Karpas-422 (cell line): ENCODE data around the gene RAB12. TPM values are rescaled to one million over a fixed set of nuclear protein-coding genes. Genes with fewer than 3 reads are reported as not detected.
"Not testable (repeated sequence)": the region's sequence is repeated elsewhere in the genome, so short reads cannot be mapped to it uniquely, and the experiment has no call there.

ENCODE experiments used
- DNase-seq: peaks from one replicate; pipeline ENCODE4 v3.0.0-alpha.2; 2015
- H2AFZ ChIP-seq: fragments of 200-600 bp; sonication (generic); 2 replicates; pipeline ENCODE4 v1.6.1; 2014; ENCODE audit warnings: antibody characterized with exemption, low read length, mixed read lengths
- H3K27ac ChIP-seq: fragments of 200-600 bp; sonication (generic); 2 replicates; pipeline ENCODE4 v1.5.1; 2014; ENCODE audit warnings: mild to moderate bottlenecking, low read length, moderate library complexity
- H3K27me3 ChIP-seq: fragments of 200-600 bp; sonication (generic); 2 replicates; pipeline ENCODE4 v1.6.1; 2014; ENCODE audit warnings: low read length, mixed read lengths
- H3K36me3 ChIP-seq: fragments of 200-600 bp; sonication (generic); 2 replicates; pipeline ENCODE4 v1.6.1; 2014; ENCODE audit warnings: low read length, mixed read lengths; ENCODE audit not compliant: insufficient read depth
- H3K4me1 ChIP-seq: fragments of 200-600 bp; sonication (generic); 2 replicates; pipeline ENCODE4 v1.6.1; 2014; ENCODE audit warnings: mild to moderate bottlenecking, low read length, mixed read lengths
- H3K4me2 ChIP-seq: fragments of 200-600 bp; sonication (generic); 2 replicates; pipeline ENCODE4 v1.6.1; 2014; ENCODE audit warnings: low read length, low read depth, mild to moderate bottlenecking; ENCODE audit not compliant: poor library complexity, severe bottlenecking
- H3K4me3 ChIP-seq: fragments of 200-600 bp; sonication (generic); 2 replicates; pipeline ENCODE4 v1.5.1; 2014; ENCODE audit warnings: mild to moderate bottlenecking, antibody characterized with exemption, low read length, mixed read lengths
- H3K79me2 ChIP-seq: fragments of 200-600 bp; sonication (generic); 2 replicates; pipeline ENCODE4 v1.6.1; 2014; ENCODE audit warnings: mild to moderate bottlenecking, low read length, mixed read lengths
- H3K9ac ChIP-seq: fragments of 200-600 bp; sonication (generic); 2 replicates; pipeline ENCODE4 v1.6.0; 2014; ENCODE audit warnings: low read length
- H3K9me2 ChIP-seq: fragments of 200-600 bp; sonication (generic), shearing (Covaris generic); replicated peaks from 2 replicates; pipeline ENCODE4 v1.6.0; 2014; ENCODE audit warnings: mild to moderate bottlenecking, low read length, moderate library complexity; ENCODE audit not compliant: insufficient read depth
- H3K9me3 ChIP-seq: fragments of 300-700, 200-600 bp; sonication (generic); 2 replicates; pipeline ENCODE4 v1.6.1; 2014; ENCODE audit warnings: low read length, mixed read lengths
- H4K20me1 ChIP-seq: fragments of 200-600 bp; sonication (generic); 2 replicates; pipeline ENCODE4 v1.6.1; 2014; ENCODE audit warnings: mild to moderate bottlenecking, antibody characterized with exemption, low read length, low read depth; ENCODE audit not compliant: insufficient read depth
- total RNA-seq: library from RNA; depleted of rRNA; stranded (reverse); fragments of >200 nt; shearing (Covaris generic); gene quantifications from 2 replicates; pipeline ENCODE4 v1.2.3, GENCODE V29; 2014; ENCODE audit warnings: low replicate concordance

RAB12 gene
- total RNA-seq, 1 experiment from 2014 or later: 17.2 TPM

DNA sequence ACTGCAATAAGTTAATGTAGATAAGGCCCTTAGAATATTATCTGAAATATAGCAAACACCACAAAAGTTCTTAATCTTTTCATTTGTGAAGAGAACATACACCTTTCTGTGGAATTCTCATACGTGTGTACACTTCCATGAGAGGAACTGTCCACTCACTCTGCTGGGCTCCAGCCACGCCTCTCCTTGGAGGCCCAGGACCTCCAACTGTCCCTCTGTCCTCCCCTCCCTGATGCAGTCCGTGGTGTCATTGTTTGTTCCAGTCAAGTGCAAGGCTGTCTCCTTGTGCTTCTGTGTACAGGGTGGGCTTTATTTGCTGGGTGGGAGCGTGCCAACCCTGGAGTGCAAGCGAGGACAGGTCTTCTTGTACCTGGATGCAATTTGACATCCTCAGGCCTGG lies 8.7 kb downstream of the RAB12 start:
- no peaks in the 10 kb centered on the region for H3K27me3 ChIP-seq
- H3K36me3 ChIP-seq: peaks cover 28% of the 10 kb centered on the region
- no peak overlapping the region for H3K27ac ChIP-seq
- peaks cover 14% of the 10 kb centered on the region for H3K4me1 ChIP-seq
- H3K4me3 ChIP-seq: no peak overlapping the region
- H4K20me1 ChIP-seq: peaks cover 9% of the 10 kb centered on the region; the same call in 1 of the 2 replicates
- peaks cover 98% of the 10 kb centered on the region for H3K79me2 ChIP-seq
- no peak overlapping the region for H3K9ac ChIP-seq
- no peaks in the 10 kb centered on the region; the same call in 1 of the 2 replicates for H3K9me3 ChIP-seq
- H3K4me2 ChIP-seq: no peak overlapping the region
- no peaks in the 10 kb centered on the region for H3K9me2 ChIP-seq
- H2AFZ ChIP-seq: no peak overlapping the region
- DNase-seq: no peak

DNA sequence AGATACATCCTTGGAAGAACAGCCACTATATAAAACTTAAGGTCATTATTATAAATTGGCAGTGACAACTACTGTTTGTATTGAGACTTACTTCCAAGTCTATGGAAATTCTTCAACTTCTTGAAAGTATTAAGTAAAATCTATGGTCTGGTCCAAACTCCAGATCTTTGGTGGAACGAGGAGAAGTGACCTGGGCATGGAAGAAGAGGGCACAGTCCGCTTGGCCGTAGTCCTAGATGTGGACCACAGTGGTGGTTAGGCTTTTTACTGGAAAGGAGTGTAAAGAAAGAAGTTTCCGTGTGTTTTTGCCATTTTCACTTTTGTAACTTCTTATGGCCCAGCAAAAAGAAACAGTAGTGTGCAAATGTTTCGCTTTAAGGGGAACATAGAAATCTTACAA lies 9.8 kb downstream of the RAB12 start:
- H2AFZ ChIP-seq: no peak overlapping the region
- no peak overlapping the region for H3K4me3 ChIP-seq
- no peaks in the 10 kb centered on the region for H3K9me2 ChIP-seq
- no peaks in the 10 kb centered on the region; the same call in 1 of the 2 replicates for H4K20me1 ChIP-seq
- no peak overlapping the region for H3K27ac ChIP-seq
- no peaks in the 10 kb centered on the region; the same call in 1 of the 2 replicates for H3K9me3 ChIP-seq
- H3K79me2 ChIP-seq: peaks cover 98% of the 10 kb centered on the region
- H3K27me3 ChIP-seq: no peaks in the 10 kb centered on the region
- DNase-seq: no peak
- H3K36me3 ChIP-seq: peaks cover 28% of the 10 kb centered on the region
- peaks cover 9% of the 10 kb centered on the region for H3K4me1 ChIP-seq
- H3K4me2 ChIP-seq: no peak overlapping the region
- no peak overlapping the region for H3K9ac ChIP-seq

DNA sequence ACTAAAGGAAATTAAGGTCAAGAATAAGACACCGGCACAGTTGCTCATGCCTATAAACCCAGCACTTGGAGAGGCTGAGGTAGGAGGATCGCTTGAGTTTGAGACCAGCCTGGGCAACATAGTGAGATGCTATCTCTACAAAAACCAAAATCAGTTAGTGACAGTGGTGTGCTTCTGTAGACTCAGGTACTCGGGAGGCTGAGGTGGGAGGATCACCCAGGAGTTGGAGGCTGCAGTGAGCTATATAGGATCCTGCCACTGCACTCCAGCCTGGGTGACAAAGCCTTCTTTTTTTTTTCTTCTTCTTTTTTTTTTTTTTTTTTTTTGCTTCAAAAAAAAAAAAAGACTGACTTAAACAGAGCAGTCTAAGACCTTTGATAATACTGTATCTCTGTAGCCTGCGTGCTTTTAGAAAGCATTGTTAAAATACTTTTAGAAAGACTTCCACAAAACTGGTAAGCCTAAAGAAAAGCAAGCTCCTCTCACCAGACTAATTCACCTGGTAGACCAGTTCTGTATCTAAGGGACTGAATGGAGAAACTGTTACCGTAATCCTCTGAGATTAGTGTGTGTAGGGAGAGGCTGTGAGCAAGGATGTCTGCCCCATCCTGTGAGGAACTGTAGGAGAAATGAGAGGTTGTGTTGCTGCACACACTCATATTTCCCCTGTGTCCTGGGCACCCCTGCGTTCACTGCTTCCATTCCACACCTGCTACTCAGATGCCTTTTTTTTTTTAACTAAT lies 10.8 kb downstream of the RAB12 start:
- peaks cover 7% of the 10 kb centered on the region for H3K4me1 ChIP-seq
- no peaks in the 10 kb centered on the region for H4K20me1 ChIP-seq
- H3K9ac ChIP-seq: no peak overlapping the region
- peaks cover 100% of the 10 kb centered on the region for H3K79me2 ChIP-seq
- H3K36me3 ChIP-seq: peaks cover 28% of the 10 kb centered on the region
- no peak overlapping the region for H3K4me2 ChIP-seq
- no peaks in the 10 kb centered on the region; the same call in 1 of the 2 replicates for H3K9me3 ChIP-seq
- DNase-seq: no peak
- no peaks in the 10 kb centered on the region for H3K9me2 ChIP-seq
- H2AFZ ChIP-seq: no peak overlapping the region
- H3K4me3 ChIP-seq: no peak overlapping the region
- H3K27ac ChIP-seq: no peak overlapping the region
- H3K27me3 ChIP-seq: no peaks in the 10 kb centered on the region

DNA sequence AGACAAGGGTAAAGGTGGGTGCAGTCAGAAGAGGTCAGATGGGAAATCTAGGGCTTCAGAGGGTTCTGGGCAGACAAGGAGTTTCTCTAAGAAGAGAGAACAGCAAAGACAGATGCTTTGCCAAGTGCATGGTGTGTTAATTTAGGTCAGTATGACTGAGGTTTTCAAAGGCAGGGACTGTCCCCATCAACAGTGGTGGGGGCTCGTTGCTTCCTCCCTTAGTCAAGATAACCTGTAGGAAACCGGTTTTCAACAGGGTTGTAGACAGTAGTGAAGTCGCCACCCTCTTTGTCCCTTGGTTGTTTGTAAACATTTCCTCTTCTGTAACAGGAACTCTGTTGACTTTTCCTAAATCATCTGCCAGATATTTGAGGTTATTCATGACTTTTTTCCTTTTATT lies 11.6 kb downstream of the RAB12 start:
- H3K27ac ChIP-seq: no peak overlapping the region
- no peak overlapping the region for H2AFZ ChIP-seq

DNA sequence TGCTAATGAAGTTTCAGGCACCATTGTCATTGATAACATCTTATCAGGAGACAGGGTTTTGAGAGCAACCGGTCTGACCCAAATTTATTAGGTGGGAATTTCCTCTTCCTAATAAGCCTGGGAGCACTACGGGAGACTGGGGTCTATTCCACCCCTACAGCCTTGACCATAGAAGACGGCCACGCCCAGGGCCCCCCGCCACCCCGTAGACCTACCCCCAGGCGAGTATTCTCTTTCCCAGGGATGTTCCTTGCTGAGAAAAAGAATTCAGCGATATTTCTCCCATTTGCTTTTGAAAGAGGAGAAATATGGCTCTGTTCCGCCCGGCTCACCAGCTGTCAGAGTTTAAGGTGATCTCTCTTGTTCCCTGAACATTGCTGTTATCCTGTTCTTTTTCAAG lies 13.4 kb downstream of the RAB12 start:
- H3K79me2 ChIP-seq: peaks cover 98% of the 10 kb centered on the region
- not testable (repeated sequence) for H3K27ac ChIP-seq

More for the DNA sequence above, 11.6 kb downstream of the RAB12 start:
- Histone ChIP-seq H3K27me3 (no peaks in the 10 kb centered on the region), H3K9me2 (no peaks in the 10 kb centered on the region), H3K9me3 (no peaks in the 10 kb centered on the region; the same call in 1 of the 2 replicates), H3K4me1 (peaks cover 7% of the 10 kb centered on the region), H4K20me1 (0 out of 2 replicates have a peak, but pooled peaks cover 3% of the 10 kb centered on the region), H3K79me2 (peaks cover 100% of the 10 kb centered on the region), H3K9ac (no peak overlapping the region), H3K4me2 (no peak overlapping the region), H3K36me3 (peaks cover 27% of the 10 kb centered on the region), H3K4me3 (no peak overlapping the region)
- no peak for DNase-seq

DNA sequence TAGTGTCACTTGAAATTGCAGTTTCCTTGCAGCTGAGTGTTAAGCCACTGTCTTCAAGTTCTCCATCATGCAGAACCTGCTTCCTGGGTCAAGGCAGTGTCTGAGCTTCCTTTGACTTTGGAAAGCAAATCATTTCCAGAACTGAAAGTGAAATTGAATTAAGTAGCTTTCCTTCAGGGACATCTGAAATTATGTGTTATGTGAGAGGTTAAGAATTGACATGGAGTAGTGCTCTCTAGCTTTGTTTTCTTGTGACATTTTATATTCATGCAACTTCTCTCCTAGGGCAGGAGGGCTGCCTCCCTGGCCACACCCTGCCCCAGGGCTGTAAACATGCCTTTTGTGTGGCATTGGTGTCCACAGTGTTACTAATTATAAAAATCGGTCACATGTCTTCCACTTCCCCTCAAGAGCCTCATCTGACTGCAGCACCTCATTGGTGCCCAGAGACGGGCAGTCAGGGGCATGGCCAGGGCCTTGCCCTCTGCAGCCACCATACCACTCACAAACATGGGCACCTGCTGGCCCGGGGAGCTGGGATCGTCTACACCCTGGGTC lies 14.4 kb downstream of the RAB12 start:
- no peak overlapping the region for H3K4me2 ChIP-seq
- no peak for DNase-seq
- H3K4me3 ChIP-seq: no peak overlapping the region
- no peaks in the 10 kb centered on the region for H3K9me2 ChIP-seq
- H3K36me3 ChIP-seq: peaks cover 29% of the 10 kb centered on the region
- peaks cover 7% of the 10 kb centered on the region for H3K4me1 ChIP-seq
- H4K20me1 ChIP-seq: peaks cover 9% of the 10 kb centered on the region; the same call in 1 of the 2 replicates
- no peaks in the 10 kb centered on the region; the same call in 1 of the 2 replicates for H3K9me3 ChIP-seq
- H3K27me3 ChIP-seq: no peaks in the 10 kb centered on the region
- no peak overlapping the region for H3K27ac ChIP-seq
- no peak overlapping the region for H2AFZ ChIP-seq
- H3K9ac ChIP-seq: no peak overlapping the region
- H3K79me2 ChIP-seq: peaks cover 98% of the 10 kb centered on the region

More for the DNA sequence above, 13.4 kb downstream of the RAB12 start:
- H3K36me3 ChIP-seq: peaks cover 29% of the 10 kb centered on the region
- H3K27me3 ChIP-seq, H3K9ac ChIP-seq, H3K4me3 ChIP-seq, H2AFZ ChIP-seq, H3K9me3 ChIP-seq, H3K4me1 ChIP-seq, H3K4me2 ChIP-seq, H3K9me2 ChIP-seq, DNase-seq, H4K20me1 ChIP-seq: not testable (repeated sequence)

DNA sequence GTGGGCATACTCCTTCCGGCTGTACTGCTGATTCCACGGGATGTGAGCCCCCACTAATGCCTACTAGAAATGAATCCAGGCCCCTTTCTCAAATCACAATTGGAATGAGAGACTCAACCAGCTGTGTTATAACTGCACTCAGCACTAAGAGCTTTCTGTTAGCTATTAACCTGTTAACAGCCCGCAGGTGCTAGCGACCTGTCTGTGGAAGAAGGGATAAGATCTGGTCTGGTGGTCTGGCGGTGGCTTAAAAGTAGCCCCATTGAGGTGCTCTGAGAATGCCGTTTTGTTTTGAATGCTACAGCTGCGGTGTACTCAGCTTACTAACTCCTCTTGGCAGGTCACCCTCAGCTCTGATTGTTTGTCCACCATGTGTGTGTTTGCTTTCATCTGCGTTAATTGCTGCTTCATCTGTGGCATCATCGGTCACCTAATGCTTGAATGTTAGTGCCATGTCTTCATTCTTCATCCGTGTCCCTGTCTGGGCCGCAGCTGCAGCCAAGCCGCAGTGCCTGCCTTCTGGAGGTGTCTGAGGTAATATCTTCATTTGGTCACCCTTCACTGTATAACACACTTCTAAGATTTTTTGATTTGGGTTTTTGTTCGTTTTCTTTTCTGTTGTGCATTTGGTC lies 16.3 kb downstream of the RAB12 start:
- Histone ChIP-seq H3K4me1 (peaks cover 7% of the 10 kb centered on the region), H3K9ac (no peak overlapping the region), H3K27ac (no peak overlapping the region), H3K4me3 (no peak overlapping the region), H3K9me2 (no peaks in the 10 kb centered on the region), H3K79me2 (peaks cover 98% of the 10 kb centered on the region), H3K4me2 (no peak overlapping the region), H3K36me3 (peaks cover 26% of the 10 kb centered on the region), H2AFZ (no peak overlapping the region), H3K27me3 (no peaks in the 10 kb centered on the region), H3K9me3 (no peaks in the 10 kb centered on the region; the same call in 1 of the 2 replicates), H4K20me1 (peaks cover 9% of the 10 kb centered on the region; the same call in 1 of the 2 replicates)
- no peak for DNase-seq
